ENCODE results near the gene PGBD1. TPM values are rescaled to one million over a fixed set of nuclear protein-coding genes. Genes with fewer than 3 reads are reported as not detected.

The PGBD1 gene
- total RNA-seq, 1 experiment from 2014 or later: 3.8 TPM

GRCh38 chr6:28334286-28335039 is 53.1 kb downstream of the PGBD1 start:
- CTCF ChIA-PET: interaction anchor here (0.9 to 2.5 kb wide), 2 partner anchors 21 to 49 kb away, joined by 6 to 16 read pairs; no protein-coding TSS in a partner anchor
- Histone ChIP-seq H3K36me3 (ENCODE audit: control insufficient read depth, insufficient read depth, low read length) (no peaks in the 10 kb centered on the region), H3K9me3 (no peaks in the 10 kb centered on the region; the same call in 1 of the 2 replicates), H3K4me1 (no peaks in the 10 kb centered on the region; the same call in 1 of the 2 replicates), H3K27me3 (replicated peaks; ENCODE audit: control insufficient read depth, insufficient read depth, low read length) (no peaks in the 10 kb centered on the region), H3K4me3 (ENCODE audit: low read depth, low read length) (peak overlapping the region; percentile 37)
- no peaks in the 10 kb centered on the region for H3K9me3 Mint-ChIP-seq (ENCODE audit: unreplicated experiment)
- intact Hi-C loops (cut with micrococcal nuclease; ENCODE audit: unreplicated experiment): loop anchor here (2.0 to 5.0 kb wide), 3 partner anchors 14 to 442 kb away; partner anchors contain the start of genes PGBD1 and ZKSCAN3
- BruUV-seq (replicated peaks): no TSS peak
- H3K4me1 Mint-ChIP-seq (ENCODE audit: low read depth, unreplicated experiment): peaks cover 16% of the 10 kb centered on the region
- DNase-seq: no peak
- TF ChIP-seq CTCF (IDR thresholded peaks at IDR 0.05; ENCODE audit: insufficient read depth in 1 of 2, low read depth in 1 of 2, low read length in 1 of 2, severe bottlenecking in 1 of 2, unreplicated experiment in 1 of 2): no peak
- H3K4me3 Mint-ChIP-seq (ENCODE audit: unreplicated experiment): no peak overlapping the region
- POLR2A ChIA-PET: interaction anchor here (1.4 to 1.7 kb wide), 2 partner anchors 10 to 22 kb away, joined by 11 to 12 read pairs; no protein-coding TSS in a partner anchor
- no peak overlapping the region for H3K27ac Mint-ChIP-seq (ENCODE audit: unreplicated experiment)
- H3K36me3 Mint-ChIP-seq (ENCODE audit: insufficient read depth, unreplicated experiment): no peaks in the 10 kb centered on the region
- no peaks in the 10 kb centered on the region for H3K27me3 Mint-ChIP-seq (ENCODE audit: insufficient read depth, unreplicated experiment)

- no peak for TF ChIP-seq CTCF (IDR thresholded peaks at IDR 0.05; ENCODE audit: insufficient read depth in 1 of 2, low read depth in 1 of 2, low read length in 1 of 2, severe bottlenecking in 1 of 2, unreplicated experiment in 1 of 2)
- intact Hi-C loops (cut with micrococcal nuclease; ENCODE audit: unreplicated experiment): loop anchor here (2.0 to 5.0 kb wide), 3 partner anchors 14 to 443 kb away; partner anchors contain the start of genes PGBD1 and ZKSCAN3
- H3K27me3 ChIP-seq (replicated peaks; ENCODE audit: control insufficient read depth, insufficient read depth, low read length): no peaks in the 10 kb centered on the region
- POLR2A ChIA-PET: interaction anchor here (0.5 to 2.0 kb wide), 13 partner anchors 11 to 1225 kb away, joined by 3 to 17 read pairs (median 4); partner anchors contain the start of genes ZNF165 and ZSCAN26
- H3K4me1 ChIP-seq: no peaks in the 10 kb centered on the region; the same call in 1 of the 2 replicates
- TSS peak; percentile 84 for BruUV-seq (replicated peaks)
- no peak overlapping the region for H3K4me3 Mint-ChIP-seq (ENCODE audit: unreplicated experiment)
- no peak for DNase-seq
- no peaks in the 10 kb centered on the region; the same call in 1 of the 2 replicates for H3K9me3 ChIP-seq
- H3K27me3 Mint-ChIP-seq (ENCODE audit: insufficient read depth, unreplicated experiment): no peaks in the 10 kb centered on the region
- H3K4me1 Mint-ChIP-seq (ENCODE audit: low read depth, unreplicated experiment): peaks cover 16% of the 10 kb centered on the region
- no peaks in the 10 kb centered on the region for H3K36me3 Mint-ChIP-seq (ENCODE audit: insufficient read depth, unreplicated experiment)
- H3K36me3 ChIP-seq (ENCODE audit: control insufficient read depth, insufficient read depth, low read length): no peaks in the 10 kb centered on the region
- H3K27ac Mint-ChIP-seq (ENCODE audit: unreplicated experiment): no peak overlapping the region
- peak overlapping the region; percentile 37 for H3K4me3 ChIP-seq (ENCODE audit: low read depth, low read length)
- peaks cover 2% of the 10 kb centered on the region for H3K9me3 Mint-ChIP-seq (ENCODE audit: unreplicated experiment)
- CTCF ChIA-PET: interaction anchor here (0.6 to 2.5 kb wide), 3 partner anchors 21 to 68 kb away, joined by 3 to 16 read pairs (median 6); partner anchors contain the start of gene ZSCAN26
Measured at GRCh38 chr6:28335040-28335563, 53.7 kb downstream of the PGBD1 start.

All from Caco-2 (cell line).